AG09309 (cell line): ENCODE measurements around the gene NMU.

Experiments
- DNase-seq: peaks from one replicate; pipeline ENCODE4 v3.0.0-alpha.2; 2010; ENCODE audit warnings: low read depth
- H3K4me3 ChIP-seq: 2 replicates; pipeline ENCODE4 v1.5.1; 2011; ENCODE audit warnings: mild to moderate bottlenecking, low read depth, low read length, moderate library complexity; ENCODE audit not compliant: control insufficient read depth
- CTCF ChIP-seq: IDR thresholded peaks from 2 replicates; pipeline ENCODE4 v1.5.1; 2011; ENCODE audit warnings: mild to moderate bottlenecking, low read depth, low read length, inconsistent platforms; ENCODE audit not compliant: insufficient read depth, control insufficient read depth; ENCODE audit errors: missing control alignments

The NMU gene

GRCh38 chr4:55612341-55612740 is 23.8 kb downstream of the NMU start:
- no peak for TF ChIP-seq CTCF
- no peak for DNase-seq
- H3K4me3 ChIP-seq = no peak overlapping the region

- no peak for DNase-seq
- no peak for TF ChIP-seq CTCF
- H3K4me3 ChIP-seq = no peak overlapping the region
Measured at GRCh38 chr4:55611358-55612059, 24.6 kb downstream of the NMU start.

GRCh38 chr4:55610381-55610780 is 25.7 kb downstream of the NMU start:
- DNase-seq = no peak
- no peak for TF ChIP-seq CTCF
- no peak overlapping the region for H3K4me3 ChIP-seq

GRCh38 chr4:55609393-55609866 is 26.7 kb downstream of the NMU start:
- peak; percentile 24 for DNase-seq
- TF ChIP-seq CTCF = no peak
- H3K4me3 ChIP-seq = no peak overlapping the region

GRCh38 chr4:55608591-55608990 is 27.5 kb downstream of the NMU start:
- no peak for TF ChIP-seq CTCF
- H3K4me3 ChIP-seq = no peak overlapping the region
- no peak for DNase-seq

- no peak for TF ChIP-seq CTCF
- no peak for DNase-seq
Measured at GRCh38 chr4:55604996-55605395, 31.1 kb downstream of the NMU start.

GRCh38 chr4:55600640-55601039 is 35.5 kb downstream of the NMU start:
- no peak for TF ChIP-seq CTCF

More at GRCh38 chr4:55604996-55605395, 31.1 kb downstream of the NMU start:
- H3K4me3 ChIP-seq = no peak overlapping the region

More at GRCh38 chr4:55600640-55601039, 35.5 kb downstream of the NMU start:
- H3K4me3 ChIP-seq = no peak overlapping the region
- DNase-seq = no peak
